Calu3 (cell line): Measurements from ENCODE around the gene CYP11A1. TPM values are rescaled to one million over a fixed set of nuclear protein-coding genes. Genes with fewer than 3 reads are reported as not detected.
"Not testable (repeated sequence)": the region's sequence is repeated elsewhere in the genome, so short reads cannot be mapped to it uniquely, and the experiment has no call there.

Source experiments
- BruUV-seq: library from RNA; stranded (reverse); fragments of 400-500 nt; replicated peaks from 2 replicates; lab custom pipeline; 2021; lab: Mats Ljungman, UMichigan
- CTCF ChIA-PET: fragments of 300-600 bp; sonication (Branson Sonifier 250); formaldehyde crosslinking; loops from one replicate; lab custom pipeline; 2022; ENCODE audit warnings: antibody characterized with exemption; lab: Charles Lee
- DNase-seq: peaks from one replicate; pipeline ENCODE4 v3.0.0; 2022
- H3K27ac Mint-ChIP-seq: one replicate; pipeline ENCODE4 v1.8.0; 2022; ENCODE audit warnings: mixed read lengths; ENCODE audit not compliant: unreplicated experiment
- H3K27me3 Mint-ChIP-seq: one replicate; pipeline ENCODE4 v1.8.0; 2022; ENCODE audit warnings: mixed read lengths; ENCODE audit not compliant: unreplicated experiment
- H3K36me3 Mint-ChIP-seq: one replicate; pipeline ENCODE4 v1.8.0; 2022; ENCODE audit warnings: mild to moderate bottlenecking, moderate library complexity, mixed read lengths; ENCODE audit not compliant: insufficient read depth, unreplicated experiment
- H3K4me1 Mint-ChIP-seq: one replicate; pipeline ENCODE4 v1.8.0; 2022; ENCODE audit warnings: mild to moderate bottlenecking, low read depth, mixed read lengths; ENCODE audit not compliant: unreplicated experiment
- H3K4me3 Mint-ChIP-seq: one replicate; pipeline ENCODE4 v1.8.0; 2022; ENCODE audit warnings: mild to moderate bottlenecking, low read depth, moderate library complexity, mixed read lengths; ENCODE audit not compliant: unreplicated experiment
- H3K9me3 Mint-ChIP-seq: one replicate; pipeline ENCODE4 v1.8.0; 2022; ENCODE audit warnings: low read depth, mixed read lengths; ENCODE audit not compliant: unreplicated experiment
- CTCF ChIP-seq: fragments of 200-600 bp; IDR thresholded peaks from one replicate; pipeline ENCODE4 v1.8.0; 2022; ENCODE audit warnings: antibody characterized with exemption; ENCODE audit not compliant: unreplicated experiment
- intact Hi-C: fragments of 100-400 bp; cut with micrococcal nuclease; formaldehyde crosslinking; loops from one replicate; pipeline ENCODE4 v1.10.0; 2022; ENCODE audit not compliant: unreplicated experiment
- total RNA-seq: library from RNA; stranded (reverse); gene quantifications from 2 replicates; pipeline ENCODE4 v1.2.3, GENCODE V29; 2022

Gene CYP11A1
- total RNA-seq, 1 experiment from 2014 or later, result not detected

GRCh38 chr15:74392451-74392830, 25.0 kb upstream of the CYP11A1 start:
- BruUV-seq, result no TSS peak
- H3K4me3 Mint-ChIP-seq, result no peak overlapping the region
- no peaks in the 10 kb centered on the region for H3K27me3 Mint-ChIP-seq
- CTCF ChIA-PET, result no interaction called here
- H3K9me3 Mint-ChIP-seq, result peaks cover 2% of the 10 kb centered on the region
- H3K4me1 Mint-ChIP-seq, result peaks cover 81% of the 10 kb centered on the region
- intact Hi-C loops, result no loop called here
- TF ChIP-seq CTCF, result no peak
- H3K27ac Mint-ChIP-seq, result no peak overlapping the region
- no peak for DNase-seq
- peaks cover 15% of the 10 kb centered on the region for H3K36me3 Mint-ChIP-seq

- Mint-ChIP-seq H3K27ac (no peak overlapping the region), H3K9me3 (peaks cover 2% of the 10 kb centered on the region), H3K4me1 (peaks cover 79% of the 10 kb centered on the region), H3K27me3 (no peaks in the 10 kb centered on the region), H3K36me3 (peaks cover 9% of the 10 kb centered on the region), H3K4me3 (no peak overlapping the region)
- intact Hi-C loops, result no loop called here
- CTCF ChIA-PET, result no interaction called here
- no peak for DNase-seq
- TF ChIP-seq CTCF, result no peak
- no TSS peak for BruUV-seq
These were observed 24.4 kb upstream of the CYP11A1 start for GRCh38 chr15:74391582-74392450.

- Mint-ChIP-seq H3K9me3 (peaks cover 2% of the 10 kb centered on the region), H3K36me3 (no peaks in the 10 kb centered on the region), H3K27ac (no peak overlapping the region), H3K4me3 (no peak overlapping the region), H3K27me3 (no peaks in the 10 kb centered on the region), H3K4me1 (peaks cover 76% of the 10 kb centered on the region)
- CTCF ChIA-PET, result no interaction called here
- TF ChIP-seq CTCF, result no peak
- intact Hi-C loops, result no loop called here
- no peak for DNase-seq
- no TSS peak for BruUV-seq
These were observed 23.3 kb upstream of the CYP11A1 start for GRCh38 chr15:74390647-74391288.

DNA sequence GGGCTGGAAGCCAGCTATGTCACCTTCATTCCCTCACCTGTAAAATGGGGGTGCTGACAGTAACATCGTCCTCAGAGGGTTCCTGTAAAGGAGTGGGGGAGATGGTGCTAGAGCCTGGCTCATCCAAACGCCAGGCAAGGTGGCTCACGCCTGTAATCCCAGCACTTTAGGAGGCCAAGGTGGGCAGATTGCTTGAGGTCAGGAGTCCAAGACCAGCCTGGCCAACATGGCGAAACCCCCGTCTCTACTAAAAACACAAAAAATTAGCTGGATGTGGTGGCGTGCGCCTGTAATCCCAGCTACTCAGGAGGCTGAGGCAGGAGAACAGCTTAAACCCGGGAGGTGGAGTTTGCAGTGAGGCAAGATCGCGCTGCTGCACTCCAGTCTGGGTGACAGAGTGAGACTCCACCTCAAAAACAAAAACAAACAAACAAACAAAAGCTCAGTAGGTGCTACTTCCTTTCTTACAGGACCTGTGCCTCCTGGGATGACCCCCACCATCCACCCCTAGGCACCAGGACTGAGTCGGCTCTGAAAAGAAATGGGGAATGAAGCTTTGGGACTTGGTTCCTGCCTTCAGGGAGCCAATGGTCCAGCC, 22.7 kb upstream of the CYP11A1 start:
- H3K27me3 Mint-ChIP-seq, CTCF ChIA-PET, DNase-seq, H3K27ac Mint-ChIP-seq, H3K4me3 Mint-ChIP-seq, intact Hi-C loops, BruUV-seq, H3K36me3 Mint-ChIP-seq, H3K9me3 Mint-ChIP-seq: not testable (repeated sequence)
- H3K4me1 Mint-ChIP-seq, result peaks cover 76% of the 10 kb centered on the region
